ENCODE data around the gene SMARCC1.

SMARCC1 gene

DNA sequence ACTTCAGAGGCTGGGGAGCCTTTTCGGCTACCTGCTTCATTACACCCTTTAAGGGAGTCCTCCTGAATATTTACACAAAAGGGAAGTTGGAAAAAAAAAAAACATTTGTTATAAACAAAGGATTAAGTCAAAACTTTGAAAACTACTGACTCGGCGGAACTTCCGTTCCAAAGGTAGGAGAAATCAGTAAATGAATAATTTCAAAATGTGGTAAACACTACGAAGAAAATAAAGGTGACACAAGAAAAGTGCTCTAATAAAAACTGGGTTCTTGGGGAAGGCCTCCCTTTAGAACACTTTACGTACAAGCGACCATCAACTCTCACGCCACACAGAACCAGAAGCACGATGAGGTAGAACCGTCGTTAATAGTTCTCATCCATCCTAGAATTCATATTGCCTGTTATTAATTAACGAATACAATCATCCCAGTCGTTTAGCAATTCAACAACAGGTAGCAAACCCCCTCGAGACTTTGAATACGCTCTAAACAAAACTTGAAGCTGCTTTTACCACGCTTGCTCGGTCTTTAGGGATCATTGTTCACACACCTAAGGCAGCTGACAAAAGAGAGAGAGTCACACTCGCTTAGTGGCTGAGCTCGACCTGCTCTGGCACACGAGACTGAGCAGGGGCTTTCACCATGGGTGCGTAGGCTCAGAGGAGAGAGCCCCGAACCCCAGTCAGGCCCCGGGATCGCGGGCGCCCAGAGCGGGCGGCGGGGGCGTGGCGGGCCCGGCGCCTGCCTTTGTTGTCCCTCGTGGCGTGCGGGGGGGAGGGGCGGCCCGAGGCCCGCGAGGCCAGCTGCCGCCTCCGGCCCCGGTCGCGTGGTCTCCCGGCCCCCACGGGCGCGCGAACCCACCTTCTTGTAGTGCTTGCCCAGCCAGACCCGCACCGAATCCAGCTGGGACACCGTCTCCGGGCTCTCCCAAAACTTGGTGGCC is 680 bp downstream of the SMARCC1 start:
- peak; percentile 63 for DNase-seq (ENCODE audit: low read depth)
- peak overlapping the region; percentile 100 for H3K4me3 ChIP-seq (ENCODE audit: low read depth, low read length)
- no peak for TF ChIP-seq POLR2A (IDR thresholded peaks at IDR 0.05; ENCODE audit: extremely low read depth, insufficient read length)
- peak; percentile 89 for TF ChIP-seq MYC (IDR thresholded peaks at IDR 0.05; ENCODE audit: low read depth, low read length)
- TF ChIP-seq, protein P1, sequence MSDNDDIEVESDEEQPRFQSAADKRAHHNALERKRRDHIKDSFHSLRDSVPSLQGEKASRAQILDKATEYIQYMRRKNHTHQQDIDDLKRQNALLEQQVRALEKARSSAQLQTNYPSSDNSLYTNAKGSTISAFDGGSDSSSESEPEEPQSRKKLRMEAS (IDR thresholded peaks at IDR 0.05; ENCODE audit: low read depth, low read length): peak; percentile 74

DNA sequence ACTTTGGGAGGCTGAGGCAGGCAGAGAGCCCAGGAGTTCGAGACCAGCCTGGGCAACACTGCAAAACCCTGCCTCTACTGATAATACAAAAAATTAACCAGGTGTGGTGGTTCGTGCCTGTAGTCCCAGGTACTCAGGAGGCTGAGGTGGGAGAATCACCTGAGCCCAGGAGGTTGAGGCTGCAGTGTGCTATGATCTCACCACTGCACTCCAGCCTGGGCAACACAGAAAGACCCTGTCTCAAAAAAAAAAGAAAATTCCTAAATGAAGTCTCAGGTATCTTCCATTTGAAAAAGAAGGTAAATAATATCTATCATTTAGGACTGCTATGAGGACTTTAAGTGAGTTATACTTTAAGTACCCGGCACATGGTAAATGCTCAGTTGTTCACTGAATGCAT is 2.9 kb downstream of the SMARCC1 start:
- peak overlapping the region; percentile 100 for H3K4me3 ChIP-seq (ENCODE audit: low read depth, low read length)
- TF ChIP-seq, protein P2, sequence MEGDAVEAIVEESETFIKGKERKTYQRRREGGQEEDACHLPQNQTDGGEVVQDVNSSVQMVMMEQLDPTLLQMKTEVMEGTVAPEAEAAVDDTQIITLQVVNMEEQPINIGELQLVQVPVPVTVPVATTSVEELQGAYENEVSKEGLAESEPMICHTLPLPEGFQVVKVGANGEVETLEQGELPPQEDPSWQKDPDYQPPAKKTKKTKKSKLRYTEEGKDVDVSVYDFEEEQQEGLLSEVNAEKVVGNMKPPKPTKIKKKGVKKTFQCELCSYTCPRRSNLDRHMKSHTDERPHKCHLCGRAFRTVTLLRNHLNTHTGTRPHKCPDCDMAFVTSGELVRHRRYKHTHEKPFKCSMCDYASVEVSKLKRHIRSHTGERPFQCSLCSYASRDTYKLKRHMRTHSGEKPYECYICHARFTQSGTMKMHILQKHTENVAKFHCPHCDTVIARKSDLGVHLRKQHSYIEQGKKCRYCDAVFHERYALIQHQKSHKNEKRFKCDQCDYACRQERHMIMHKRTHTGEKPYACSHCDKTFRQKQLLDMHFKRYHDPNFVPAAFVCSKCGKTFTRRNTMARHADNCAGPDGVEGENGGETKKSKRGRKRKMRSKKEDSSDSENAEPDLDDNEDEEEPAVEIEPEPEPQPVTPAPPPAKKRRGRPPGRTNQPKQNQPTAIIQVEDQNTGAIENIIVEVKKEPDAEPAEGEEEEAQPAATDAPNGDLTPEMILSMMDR (IDR thresholded peaks at IDR 0.05; ENCODE audit: low read depth, low read length): no peak
- TF ChIP-seq POLR2A (IDR thresholded peaks at IDR 0.05; ENCODE audit: extremely low read depth, insufficient read length): no peak
- no peak for TF ChIP-seq MYC (IDR thresholded peaks at IDR 0.05; ENCODE audit: low read depth, low read length)
- TF ChIP-seq, protein P1 (IDR thresholded peaks at IDR 0.05; ENCODE audit: low read depth, low read length): no peak
- DNase-seq (ENCODE audit: low read depth): no peak

DNA sequence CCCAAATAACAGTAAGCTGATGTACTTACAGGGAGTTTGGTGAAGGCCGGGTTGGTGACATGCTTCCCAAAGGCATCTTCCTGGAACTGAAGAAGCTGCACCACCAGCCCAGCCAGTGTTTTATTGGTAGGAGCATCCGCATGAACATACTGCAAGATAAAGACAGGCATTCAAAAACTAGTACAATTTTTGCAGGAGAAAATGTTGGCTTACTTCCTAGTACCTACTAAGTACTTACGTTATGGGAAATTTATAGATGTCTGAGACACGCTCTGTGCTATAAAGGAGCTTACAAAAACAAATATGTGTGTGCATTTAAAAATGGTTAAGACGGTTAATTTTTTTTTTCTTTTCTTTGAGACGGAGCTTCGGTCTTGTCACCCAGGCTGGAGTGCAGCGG is 8.9 kb downstream of the SMARCC1 start:
- no peak for DNase-seq (ENCODE audit: low read depth)
- TF ChIP-seq, protein P1 (IDR thresholded peaks at IDR 0.05; ENCODE audit: low read depth, low read length): no peak
- TF ChIP-seq MYC (IDR thresholded peaks at IDR 0.05; ENCODE audit: low read depth, low read length) (no peak), POLR2A (IDR thresholded peaks at IDR 0.05; ENCODE audit: extremely low read depth, insufficient read length) (no peak)
- TF ChIP-seq, protein P2 (IDR thresholded peaks at IDR 0.05; ENCODE audit: low read depth, low read length): no peak
- no peak overlapping the region for H3K4me3 ChIP-seq (ENCODE audit: low read depth, low read length)

DNA sequence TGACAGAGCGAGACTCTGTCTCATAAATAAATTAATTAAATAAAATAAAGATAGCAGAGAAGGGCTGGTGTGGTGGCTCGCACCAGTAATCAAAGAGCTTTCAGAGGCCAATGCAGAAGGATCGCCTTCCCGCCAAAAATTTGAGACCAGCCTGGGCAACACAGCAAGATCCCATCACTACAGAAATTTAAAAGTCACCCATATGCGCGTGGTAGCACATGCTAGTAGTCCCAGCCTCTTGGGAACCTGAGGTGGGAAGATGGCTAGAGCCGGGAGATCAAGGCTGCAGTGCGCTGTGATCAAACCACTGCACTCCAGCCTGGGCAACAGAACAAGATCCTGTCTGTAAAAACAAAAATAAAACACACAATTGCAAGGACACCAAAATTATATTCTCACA is 9.6 kb downstream of the SMARCC1 start:
- H3K4me3 ChIP-seq (ENCODE audit: low read depth, low read length): no peak overlapping the region
- no peak for DNase-seq (ENCODE audit: low read depth)
- TF ChIP-seq, protein P2 (IDR thresholded peaks at IDR 0.05; ENCODE audit: low read depth, low read length): no peak
- TF ChIP-seq MYC (IDR thresholded peaks at IDR 0.05; ENCODE audit: low read depth, low read length) (no peak), POLR2A (IDR thresholded peaks at IDR 0.05; ENCODE audit: extremely low read depth, insufficient read length) (no peak)
- TF ChIP-seq, protein P1 (IDR thresholded peaks at IDR 0.05; ENCODE audit: low read depth, low read length): no peak

DNA sequence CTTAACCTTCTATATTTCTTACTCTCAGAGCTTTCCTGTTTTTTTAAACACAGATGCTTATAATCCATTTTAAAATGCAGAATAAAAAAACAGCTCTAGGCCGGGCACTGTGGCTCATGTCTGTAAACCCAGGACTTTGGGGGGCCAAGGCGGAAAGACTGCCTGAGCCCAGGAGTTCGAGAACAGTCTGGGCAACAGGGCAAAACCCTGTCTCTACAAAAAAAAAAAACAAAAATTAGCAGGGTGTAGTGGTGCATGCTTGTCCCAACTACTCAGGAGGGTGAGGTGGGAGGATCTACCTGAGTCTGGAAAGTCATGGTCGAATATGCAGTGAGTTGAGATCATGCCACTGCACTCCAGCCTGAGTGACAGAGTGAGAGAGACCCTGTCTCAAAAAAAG is 15.5 kb downstream of the SMARCC1 start:
- no peak overlapping the region for H3K4me3 ChIP-seq (ENCODE audit: low read depth, low read length)
- DNase-seq (ENCODE audit: low read depth): no peak
- TF ChIP-seq, protein P1 (IDR thresholded peaks at IDR 0.05; ENCODE audit: low read depth, low read length): no peak
- no peak for TF ChIP-seq POLR2A (IDR thresholded peaks at IDR 0.05; ENCODE audit: extremely low read depth, insufficient read length)
- TF ChIP-seq, protein P2 (IDR thresholded peaks at IDR 0.05; ENCODE audit: low read depth, low read length): no peak

DNA sequence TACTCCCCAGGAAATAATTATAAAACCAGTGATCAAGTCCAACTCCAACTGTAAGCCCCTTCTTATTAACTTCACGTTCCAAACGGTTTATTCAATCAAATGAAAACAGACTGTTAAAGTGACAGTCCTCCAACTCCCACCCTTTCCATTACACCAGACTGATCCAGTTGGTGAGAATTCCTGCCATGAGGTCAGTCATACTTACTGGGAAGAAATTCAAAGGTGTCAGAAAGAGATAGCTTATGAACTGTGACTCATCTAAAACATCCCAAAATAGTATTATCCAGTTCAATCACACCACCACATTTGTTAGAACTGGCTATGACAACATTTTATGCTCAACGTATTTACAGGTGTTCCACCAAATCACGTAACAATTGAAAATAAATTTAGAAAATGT is 19.5 kb downstream of the SMARCC1 start:
- TF ChIP-seq, protein P1 (IDR thresholded peaks at IDR 0.05; ENCODE audit: low read depth, low read length): no peak
- TF ChIP-seq MYC (IDR thresholded peaks at IDR 0.05; ENCODE audit: low read depth, low read length): no peak
- TF ChIP-seq, protein P2 (IDR thresholded peaks at IDR 0.05; ENCODE audit: low read depth, low read length): no peak
- TF ChIP-seq POLR2A (IDR thresholded peaks at IDR 0.05; ENCODE audit: extremely low read depth, insufficient read length): no peak
- DNase-seq (ENCODE audit: low read depth): no peak
- no peak overlapping the region for H3K4me3 ChIP-seq (ENCODE audit: low read depth, low read length)
